NT2/D1 (cell line): ENCODE data around the gene TBC1D32.
"Not testable (repeated sequence)": the region's sequence is repeated elsewhere in the genome, so short reads cannot be mapped to it uniquely, and the experiment has no call there.

Experiments used
- DNase-seq: peaks from one replicate; pipeline ENCODE4 v3.0.0-alpha.2; 2011; ENCODE audit warnings: low read depth, low spot score
- H3K27me3 ChIP-seq: 2 replicates; pipeline ENCODE4 v1.6.0; 2011; ENCODE audit warnings: mild to moderate bottlenecking; ENCODE audit not compliant: insufficient read length, insufficient read depth
- H3K36me3 ChIP-seq: 2 replicates; pipeline ENCODE4 v1.6.1; 2011; ENCODE audit warnings: mild to moderate bottlenecking, low read length, mixed read lengths; ENCODE audit not compliant: insufficient read depth, insufficient read length
- H3K4me1 ChIP-seq: 2 replicates; pipeline ENCODE4 v1.5.1; 2011; ENCODE audit not compliant: insufficient read depth, insufficient read length
- H3K4me3 ChIP-seq: 2 replicates; pipeline ENCODE4 v1.5.1; 2011; ENCODE audit warnings: low read depth; ENCODE audit not compliant: insufficient read length
- H3K9ac ChIP-seq: 2 replicates; pipeline ENCODE4 v1.6.0; 2011; ENCODE audit warnings: low read depth; ENCODE audit not compliant: insufficient read length
- H3K9me3 ChIP-seq: 2 replicates; pipeline ENCODE4 v1.5.1; 2011; ENCODE audit warnings: mild to moderate bottlenecking, low read length; ENCODE audit not compliant: insufficient read depth
- SUZ12 ChIP-seq: IDR thresholded peaks from 2 replicates; pipeline ENCODE4 v1.6.1; 2011; ENCODE audit not compliant: insufficient read length, insufficient read depth; ENCODE audit errors: extremely low read depth
- YY1 ChIP-seq: IDR thresholded peaks from 2 replicates; pipeline ENCODE4 v1.6.1; 2011; ENCODE audit not compliant: insufficient read length, insufficient read depth
- ZNF274 ChIP-seq: IDR thresholded peaks from 2 replicates; pipeline ENCODE4 v1.6.1; 2011; ENCODE audit warnings: mild to moderate bottlenecking, low read depth, low read length

TBC1D32 gene

DNA sequence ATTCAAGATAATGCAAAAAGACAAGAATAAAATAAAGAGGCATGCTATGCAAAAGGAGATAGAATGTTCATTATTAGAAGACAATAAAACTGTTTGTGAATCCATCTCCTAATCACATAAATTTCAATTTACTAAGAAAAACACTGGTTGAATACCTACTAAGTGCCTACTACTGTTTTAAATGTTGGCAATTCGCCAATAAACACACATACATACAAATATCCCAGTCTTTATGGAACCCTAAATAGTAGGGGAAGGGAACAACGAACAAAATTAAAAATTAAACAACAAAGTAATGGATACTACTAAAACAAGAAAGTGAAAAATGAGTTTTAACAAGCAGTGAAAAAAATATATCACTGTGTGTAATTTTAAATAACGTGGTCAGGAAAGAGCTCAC is 158.5 kb downstream of the TBC1D32 start:
- H3K27me3 ChIP-seq, result no peaks in the 10 kb centered on the region
- H3K36me3 ChIP-seq, result peaks cover 3% of the 10 kb centered on the region
- H3K9me3 ChIP-seq, result no peaks in the 10 kb centered on the region; the same call in 1 of the 2 replicates
- H3K4me3 ChIP-seq, result no peak overlapping the region
- no peak for TF ChIP-seq ZNF274
- no peak for TF ChIP-seq SUZ12
- no peak for TF ChIP-seq YY1
- H3K4me1 ChIP-seq, result no peaks in the 10 kb centered on the region
- no peak for DNase-seq
- no peak overlapping the region for H3K9ac ChIP-seq

GRCh38 chr6:121172451-121172850 is 161.8 kb downstream of the TBC1D32 start:
- H3K4me1 ChIP-seq, H3K9me3 ChIP-seq, DNase-seq, H3K9ac ChIP-seq, H3K4me3 ChIP-seq, H3K36me3 ChIP-seq, H3K27me3 ChIP-seq: not testable (repeated sequence)

DNA sequence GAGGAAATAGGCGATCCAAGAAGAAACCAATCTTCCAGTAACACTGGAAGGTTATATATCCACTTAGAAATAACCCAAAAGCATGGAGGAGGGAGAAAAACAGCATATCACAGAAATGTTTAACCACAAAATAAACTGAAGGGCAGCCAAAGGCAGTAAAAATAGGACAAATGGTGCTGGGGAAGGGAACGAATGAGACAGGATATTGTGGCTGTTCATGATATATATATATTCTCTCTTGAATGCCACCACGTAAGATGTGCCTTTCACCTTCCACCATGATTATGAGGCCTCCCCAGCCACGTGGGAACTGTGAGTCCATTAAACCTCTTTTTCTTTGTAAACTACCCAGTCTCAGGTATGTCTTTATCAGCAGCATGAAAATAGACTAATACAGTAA is 162.4 kb downstream of the TBC1D32 start:
- TF ChIP-seq ZNF274, result no peak
- TF ChIP-seq SUZ12, result no peak
- no peak for TF ChIP-seq YY1
- Histone ChIP-seq H3K27me3 (no peaks in the 10 kb centered on the region), H3K4me1 (no peaks in the 10 kb centered on the region), H3K4me3 (no peak overlapping the region), H3K36me3 (no peaks in the 10 kb centered on the region), H3K9me3 (no peaks in the 10 kb centered on the region), H3K9ac (no peak overlapping the region)
- DNase-seq, result no peak

DNA sequence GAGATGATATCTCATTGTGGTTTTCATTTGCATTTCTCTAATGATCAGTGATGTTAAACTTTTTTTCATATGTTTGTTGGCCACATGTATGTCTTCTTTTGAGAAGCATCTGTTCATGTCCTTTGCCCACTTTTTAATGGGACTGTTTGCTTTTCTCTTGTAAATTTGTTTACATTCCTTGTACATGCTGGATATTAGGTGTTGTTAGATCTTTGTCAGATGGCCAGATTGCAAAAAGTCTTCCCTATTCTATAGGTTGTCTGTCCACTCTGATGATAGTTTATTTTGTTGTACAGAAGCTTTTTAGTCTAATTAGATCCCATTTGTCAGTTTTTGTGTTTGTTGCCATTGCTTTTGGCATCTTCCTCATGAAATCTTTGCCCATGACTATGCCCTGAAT is 172.4 kb downstream of the TBC1D32 start:
- Histone ChIP-seq H3K27me3 (no peaks in the 10 kb centered on the region), H3K9ac (no peak overlapping the region), H3K4me3 (no peak overlapping the region), H3K36me3 (peaks cover 10% of the 10 kb centered on the region), H3K9me3 (no peaks in the 10 kb centered on the region), H3K4me1 (no peaks in the 10 kb centered on the region)
- no peak for TF ChIP-seq ZNF274
- TF ChIP-seq SUZ12, result no peak
- no peak for TF ChIP-seq YY1
- DNase-seq, result no peak

GRCh38 chr6:121160276-121160675 is 174.0 kb downstream of the TBC1D32 start:
- DNase-seq, result no peak
- no peak for TF ChIP-seq YY1
- TF ChIP-seq ZNF274, result no peak
- no peak for TF ChIP-seq SUZ12
- Histone ChIP-seq H3K9ac (no peak overlapping the region), H3K4me1 (no peaks in the 10 kb centered on the region), H3K36me3 (peaks cover 10% of the 10 kb centered on the region), H3K9me3 (no peaks in the 10 kb centered on the region), H3K27me3 (no peaks in the 10 kb centered on the region), H3K4me3 (no peak overlapping the region)

- TF ChIP-seq SUZ12 (no peak), ZNF274 (no peak), YY1 (no peak)
- Histone ChIP-seq H3K9me3 (peaks cover 4% of the 10 kb centered on the region; the same call in 1 of the 2 replicates), H3K27me3 (no peaks in the 10 kb centered on the region), H3K4me3 (no peak overlapping the region), H3K4me1 (no peaks in the 10 kb centered on the region), H3K9ac (no peak overlapping the region), H3K36me3 (peaks cover 13% of the 10 kb centered on the region)
- DNase-seq, result no peak
Observed at GRCh38 chr6:121158891-121159290, 175.4 kb downstream of the TBC1D32 start.

DNA sequence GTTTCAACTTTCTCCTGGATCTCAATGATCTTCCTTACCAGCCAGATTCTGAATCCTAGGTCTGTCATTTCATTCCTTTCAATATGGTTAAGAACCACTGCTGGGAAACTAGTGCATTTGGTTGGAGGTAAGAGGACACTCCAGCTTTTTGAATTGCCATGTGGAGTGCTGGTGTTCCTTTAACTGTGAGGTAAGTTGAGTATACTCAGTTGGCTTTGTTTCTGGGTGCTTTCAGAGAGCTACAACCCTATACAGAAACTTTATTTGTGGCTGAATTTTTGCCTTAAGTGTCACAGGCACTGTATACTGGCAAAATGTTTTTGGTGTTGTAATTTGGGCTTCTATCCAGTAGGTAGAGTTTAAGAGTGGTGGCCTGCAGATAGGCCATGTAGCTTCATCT is 175.8 kb downstream of the TBC1D32 start:
- no peak for DNase-seq
- Histone ChIP-seq H3K4me1 (no peaks in the 10 kb centered on the region), H3K4me3 (no peak overlapping the region)

DNA sequence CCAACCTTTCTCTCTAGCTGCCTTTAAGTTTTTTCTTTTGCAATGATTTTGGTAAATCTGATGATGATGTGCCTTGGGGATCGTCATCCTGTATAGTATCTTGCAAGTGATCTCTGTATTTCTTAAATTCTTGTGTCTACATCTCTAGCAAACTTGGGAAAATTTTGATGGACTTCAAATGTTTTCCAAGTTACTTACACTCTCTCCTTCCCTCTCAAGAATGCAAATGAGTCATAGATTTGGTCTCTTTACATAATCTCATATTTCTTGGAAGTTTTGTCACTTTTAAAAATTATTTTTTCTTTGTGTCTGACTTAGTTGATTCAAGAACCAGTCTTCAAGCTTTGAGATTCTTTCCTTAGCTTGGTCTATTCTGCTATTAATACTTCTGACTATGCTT is 176.4 kb downstream of the TBC1D32 start:
- no peak for DNase-seq
- no peaks in the 10 kb centered on the region for H3K4me1 ChIP-seq
- H3K4me3 ChIP-seq, result no peak overlapping the region
- H3K9me3 ChIP-seq, result peaks cover 13% of the 10 kb centered on the region; the same call in 1 of the 2 replicates
- H3K27me3 ChIP-seq, result no peaks in the 10 kb centered on the region
- no peak overlapping the region for H3K9ac ChIP-seq
- peaks cover 22% of the 10 kb centered on the region for H3K36me3 ChIP-seq
- TF ChIP-seq ZNF274 (no peak), SUZ12 (no peak), YY1 (no peak)

More for the DNA sequence above, 175.8 kb downstream of the TBC1D32 start:
- peaks cover 8% of the 10 kb centered on the region; the same call in 1 of the 2 replicates for H3K9me3 ChIP-seq
- TF ChIP-seq SUZ12, result no peak
- TF ChIP-seq YY1, result no peak
- TF ChIP-seq ZNF274, result no peak
- H3K27me3 ChIP-seq, result no peaks in the 10 kb centered on the region
- no peak overlapping the region for H3K9ac ChIP-seq
- H3K36me3 ChIP-seq, result peaks cover 17% of the 10 kb centered on the region
